ENCODE data around the gene VPS33A.

- TF ChIP-seq EZH2 (IDR thresholded peaks at IDR 0.05; ENCODE audit: insufficient read depth, low read length) (no peak), CTCF (IDR thresholded peaks at IDR 0.05; ENCODE audit: insufficient read depth, low read depth, low read length) (no peak)
These were observed 81.2 kb downstream of the VPS33A start for GRCh38 chr12:122185079-122185478.

Data from astrocyte (in vitro differentiated cells and primary cell).